HEK293 (cell line): ENCODE data around the gene ASMTL.

Experiments
- CTCF ChIA-PET: fragments of 350-600 bp; formaldehyde crosslinking; extraction: SDS; loops from one replicate; lab custom pipeline; 2021; ENCODE audit warnings: antibody characterized with exemption; lab: Yijun Ruan, JAX
- POLR2A ChIA-PET: fragments of 300-600 bp; formaldehyde crosslinking; extraction: SDS; loops from one replicate; lab custom pipeline; 2020; ENCODE audit warnings: antibody characterized with exemption, inconsistent platforms; lab: Yijun Ruan, JAX
- H3K27ac ChIP-seq: fragments of 200-500 bp; sonication (Bioruptor generic); 2 replicates; pipeline ENCODE4 v1.5.1; 2014; ENCODE audit warnings: low read depth, low read length, control low read depth, inconsistent platforms; ENCODE audit errors: extremely low read depth
- H3K36me3 ChIP-seq, 2 experiments: fragments of 200-500 bp in 1 of 2; sonication (Bioruptor generic) in 1 of 2; 1 replicate in 1 of 2; 2 replicates in 1 of 2; pipeline ENCODE4 v1.5.1; 2014 to 2017; ENCODE audit warnings: inconsistent platforms in 2 of 2, low read length in 2 of 2; ENCODE audit not compliant: control insufficient read depth in 2 of 2, insufficient read depth in 1 of 2
- H3K4me1 ChIP-seq: fragments of 200-500 bp; sonication (Bioruptor generic); 2 replicates; pipeline ENCODE4 v1.5.1; 2014; ENCODE audit warnings: mild to moderate bottlenecking, low read length, inconsistent platforms; ENCODE audit not compliant: control insufficient read depth, insufficient read depth
- H3K4me3 ChIP-seq: 2 replicates; pipeline ENCODE4 v1.5.1; 2011; ENCODE audit warnings: low read depth, mild to moderate bottlenecking, control low read depth, low read length, moderate library complexity
- H3K9me3 ChIP-seq: fragments of 200-500 bp; sonication (Bioruptor generic); 2 replicates; pipeline ENCODE4 v1.5.1; 2014; ENCODE audit warnings: low read depth, low read length, inconsistent platforms; ENCODE audit not compliant: control insufficient read depth, insufficient read depth
- BCL11A ChIP-seq: fragments of 450-650 bp; formaldehyde crosslinking; IDR thresholded peaks from 2 replicates; pipeline ENCODE4 v1.5.1; 2016; ENCODE audit warnings: low read depth, missing biosample characterization, missing genetic modification characterization
- GFI1B ChIP-seq: fragments of 450-650 bp; formaldehyde crosslinking; IDR thresholded peaks from 2 replicates; pipeline ENCODE4 v1.5.1; 2016; ENCODE audit warnings: missing biosample characterization, missing genetic modification characterization
- GLI4 ChIP-seq: fragments of 450-650 bp; formaldehyde crosslinking; IDR thresholded peaks from 2 replicates; pipeline ENCODE4 v1.5.1; 2016; ENCODE audit warnings: missing biosample characterization, missing genetic modification characterization
- SP3 ChIP-seq: fragments of 450-650 bp; formaldehyde crosslinking; IDR thresholded peaks from 2 replicates; pipeline ENCODE4 v1.5.1; 2016; ENCODE audit warnings: missing biosample characterization, missing genetic modification characterization
- ZBTB20 ChIP-seq: fragments of 450-650 bp; formaldehyde crosslinking; IDR thresholded peaks from 2 replicates; pipeline ENCODE4 v1.5.1; 2016; ENCODE audit warnings: missing biosample characterization, missing genetic modification characterization
- ZNF146 ChIP-seq: fragments of 450-650 bp; formaldehyde crosslinking; IDR thresholded peaks from 2 replicates; pipeline ENCODE4 v1.5.1; 2016; ENCODE audit warnings: missing biosample characterization, missing genetic modification characterization
- ZNF184 ChIP-seq: fragments of 450-650 bp; IDR thresholded peaks from 2 replicates; pipeline ENCODE4 v1.5.1; 2018; ENCODE audit warnings: missing biosample characterization, mild to moderate bottlenecking, missing genetic modification characterization
- ZNF23 ChIP-seq: fragments of 450-650 bp; formaldehyde crosslinking; IDR thresholded peaks from 2 replicates; pipeline ENCODE4 v1.5.1; 2016; ENCODE audit warnings: missing biosample characterization, missing genetic modification characterization, borderline replicate concordance
- ZNF239 ChIP-seq: fragments of 450-650 bp; formaldehyde crosslinking; IDR thresholded peaks from 2 replicates; pipeline ENCODE4 v1.5.1; 2016; ENCODE audit warnings: missing biosample characterization, missing genetic modification characterization
- ZNF274 ChIP-seq, 2 experiments: fragments of 200-500 bp in 1 of 2; fragments of 450-650 bp in 1 of 2; sonication (Bioruptor generic) in 1 of 2; formaldehyde crosslinking in 1 of 2; IDR thresholded peaks; 2 replicates each; pipeline versions ENCODE4 v1.5.1 to v1.6.1; 2014 to 2016; ENCODE audit warnings: borderline replicate concordance in 1 of 2, inconsistent platforms in 1 of 2, low read length in 1 of 2, missing biosample characterization in 1 of 2, missing genetic modification characterization in 1 of 2
- ZNF324 ChIP-seq: fragments of 450-650 bp; formaldehyde crosslinking; IDR thresholded peaks from 2 replicates; pipeline ENCODE4 v1.5.1; 2016; ENCODE audit warnings: missing biosample characterization, missing genetic modification characterization
- ZNF394 ChIP-seq: fragments of 450-650 bp; formaldehyde crosslinking; IDR thresholded peaks from 2 replicates; pipeline ENCODE4 v1.5.1; 2016; ENCODE audit warnings: missing biosample characterization, missing genetic modification characterization, mild to moderate bottlenecking, moderate library complexity, borderline replicate concordance
- ZNF416 ChIP-seq: fragments of 450-650 bp; formaldehyde crosslinking; IDR thresholded peaks from 2 replicates; pipeline ENCODE4 v1.5.1; 2016; ENCODE audit warnings: missing biosample characterization, missing genetic modification characterization
- ZNF837 ChIP-seq: fragments of 450-650 bp; formaldehyde crosslinking; IDR thresholded peaks from 2 replicates; pipeline ENCODE4 v1.5.1; 2016; ENCODE audit warnings: missing biosample characterization, missing genetic modification characterization
- ZXDB ChIP-seq: fragments of 450-650 bp; formaldehyde crosslinking; IDR thresholded peaks from 2 replicates; pipeline ENCODE4 v1.5.1; 2016; ENCODE audit warnings: missing biosample characterization, missing genetic modification characterization
- TF ChIP-seq, protein P1 (sequence below): fragments of 450-650 bp; formaldehyde crosslinking; IDR thresholded peaks from 2 replicates; pipeline ENCODE4 v1.5.1; 2017; ENCODE audit warnings: missing biosample characterization, mild to moderate bottlenecking, missing genetic modification characterization, moderate library complexity
- TF ChIP-seq, protein P2 (sequence below): fragments of 450-650 bp; formaldehyde crosslinking; IDR thresholded peaks from 2 replicates; pipeline ENCODE4 v1.5.1; 2016; ENCODE audit warnings: missing biosample characterization, missing genetic modification characterization
- TF ChIP-seq, protein P3 (sequence below): fragments of 450-650 bp; formaldehyde crosslinking; IDR thresholded peaks from 2 replicates; pipeline ENCODE4 v1.5.1; 2016; ENCODE audit warnings: missing biosample characterization, missing genetic modification characterization
- TF ChIP-seq, protein P4 (sequence below): sonication (generic); formaldehyde crosslinking; IDR thresholded peaks from 2 replicates; pipeline ENCODE4 v1.8.1; 2022; ENCODE audit warnings: mild to moderate bottlenecking, moderate library complexity, missing genetic modification reagents
- TF ChIP-seq, protein P5 (sequence below): fragments of 450-650 bp; formaldehyde crosslinking; IDR thresholded peaks from 2 replicates; pipeline ENCODE4 v1.5.1; 2016; ENCODE audit warnings: missing biosample characterization, missing genetic modification characterization
- TF ChIP-seq, protein P6 (sequence below): fragments of 450-650 bp; formaldehyde crosslinking; IDR thresholded peaks from 2 replicates; pipeline ENCODE4 v1.5.1; 2016; ENCODE audit warnings: missing biosample characterization, missing genetic modification characterization, borderline replicate concordance

ASMTL gene

DNA sequence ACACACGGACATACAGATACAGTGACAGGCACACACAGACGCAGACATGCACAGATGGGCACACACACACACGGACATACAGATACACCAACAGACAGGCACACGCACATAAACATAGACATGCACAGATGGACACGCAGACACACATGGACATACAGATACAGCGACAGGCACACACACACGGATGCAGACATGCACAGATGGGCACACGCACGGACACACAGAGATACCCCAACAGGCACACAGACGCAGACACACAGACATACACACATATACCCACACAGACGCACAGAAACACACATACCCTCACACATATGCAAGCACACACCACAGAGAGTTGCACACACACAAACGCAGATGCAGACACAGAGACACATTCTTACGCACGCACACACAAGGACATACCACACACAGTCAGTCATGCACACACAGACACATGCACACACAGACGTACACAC lies 36.4 kb downstream of the ASMTL start (continued):
- TF ChIP-seq, protein P1, sequence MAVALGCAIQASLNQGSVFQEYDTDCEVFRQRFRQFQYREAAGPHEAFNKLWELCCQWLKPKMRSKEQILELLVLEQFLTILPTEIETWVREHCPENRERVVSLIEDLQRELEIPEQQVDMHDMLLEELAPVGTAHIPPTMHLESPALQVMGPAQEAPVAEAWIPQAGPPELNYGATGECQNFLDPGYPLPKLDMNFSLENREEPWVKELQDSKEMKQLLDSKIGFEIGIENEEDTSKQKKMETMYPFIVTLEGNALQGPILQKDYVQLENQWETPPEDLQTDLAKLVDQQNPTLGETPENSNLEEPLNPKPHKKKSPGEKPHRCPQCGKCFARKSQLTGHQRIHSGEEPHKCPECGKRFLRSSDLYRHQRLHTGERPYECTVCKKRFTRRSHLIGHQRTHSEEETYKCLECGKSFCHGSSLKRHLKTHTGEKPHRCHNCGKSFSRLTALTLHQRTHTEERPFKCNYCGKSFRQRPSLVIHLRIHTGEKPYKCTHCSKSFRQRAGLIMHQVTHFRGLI: no peak
- TF ChIP-seq ZNF837 (tag by site-specific recombination): no peak
- TF ChIP-seq, protein P2, sequence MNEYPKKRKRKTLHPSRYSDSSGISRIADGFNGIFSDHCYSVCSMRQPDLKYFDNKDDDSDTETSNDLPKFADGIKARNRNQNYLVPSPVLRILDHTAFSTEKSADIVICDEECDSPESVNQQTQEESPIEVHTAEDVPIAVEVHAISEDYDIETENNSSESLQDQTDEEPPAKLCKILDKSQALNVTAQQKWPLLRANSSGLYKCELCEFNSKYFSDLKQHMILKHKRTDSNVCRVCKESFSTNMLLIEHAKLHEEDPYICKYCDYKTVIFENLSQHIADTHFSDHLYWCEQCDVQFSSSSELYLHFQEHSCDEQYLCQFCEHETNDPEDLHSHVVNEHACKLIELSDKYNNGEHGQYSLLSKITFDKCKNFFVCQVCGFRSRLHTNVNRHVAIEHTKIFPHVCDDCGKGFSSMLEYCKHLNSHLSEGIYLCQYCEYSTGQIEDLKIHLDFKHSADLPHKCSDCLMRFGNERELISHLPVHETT (tag by site-specific recombination): no peak
- no peak for TF ChIP-seq ZNF274 (IDR thresholded peaks at IDR 0.05; ENCODE audit: low read length)
- no peak for TF ChIP-seq ZNF274 (tag by site-specific recombination; IDR thresholded peaks at IDR 0.05; ENCODE audit: borderline replicate concordance)
- no peak for TF ChIP-seq ZXDB (tag by site-specific recombination)
- TF ChIP-seq ZNF23 (tag by site-specific recombination): no peak
- no peak for TF ChIP-seq GFI1B (tag by site-specific recombination)

DNA sequence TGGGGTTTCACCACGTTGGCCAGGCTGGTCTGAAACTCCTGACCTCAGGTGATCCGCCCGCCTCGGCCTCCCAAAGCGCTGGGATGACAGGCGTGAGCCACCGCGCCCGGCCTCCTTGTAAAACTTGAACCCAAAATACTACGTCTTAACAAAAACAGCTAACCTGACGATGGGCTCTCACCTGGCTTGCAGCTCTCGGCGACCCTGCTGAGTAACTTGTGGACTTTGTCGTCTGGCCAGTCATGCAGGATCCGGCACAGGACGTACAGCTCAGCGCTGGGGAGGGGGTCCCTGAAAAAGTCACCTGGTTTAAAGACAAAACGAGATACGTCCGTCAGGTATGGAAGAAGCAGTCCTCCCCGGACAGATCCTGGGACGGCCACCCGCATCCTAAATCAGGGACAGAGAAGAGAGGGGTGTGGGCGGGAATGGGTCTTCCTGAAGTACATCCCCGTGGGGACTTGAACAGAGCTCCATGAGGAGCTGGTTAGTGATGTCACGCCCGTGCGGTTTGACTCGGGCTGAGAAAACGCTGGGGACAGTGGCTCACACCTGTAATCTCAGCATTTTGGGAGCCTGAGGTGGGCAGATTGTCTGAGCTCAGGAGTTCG lies 40.1 kb downstream of the ASMTL start:
- Histone ChIP-seq H3K36me3 (peaks cover 27 to 60% of the 10 kb centered on the region in 2 experiments; a peak in 2 of 3 replicates), H3K9me3 (no peaks in the 10 kb centered on the region), H3K4me1 (no peaks in the 10 kb centered on the region), H3K27ac (no peak overlapping the region), H3K4me3 (no peak overlapping the region)
- POLR2A ChIA-PET: no interaction called here
- CTCF ChIA-PET: no interaction called here
- TF ChIP-seq ZNF324 (tag by site-specific recombination) (no peak), ZNF146 (tag by site-specific recombination) (no peak), ZNF184 (tag by site-specific recombination) (no peak), SP3 (tag by site-specific recombination) (no peak), ZNF416 (no peak), ZNF239 (no peak), ZBTB20 (tag by site-specific recombination) (no peak)
- TF ChIP-seq, protein P3, sequence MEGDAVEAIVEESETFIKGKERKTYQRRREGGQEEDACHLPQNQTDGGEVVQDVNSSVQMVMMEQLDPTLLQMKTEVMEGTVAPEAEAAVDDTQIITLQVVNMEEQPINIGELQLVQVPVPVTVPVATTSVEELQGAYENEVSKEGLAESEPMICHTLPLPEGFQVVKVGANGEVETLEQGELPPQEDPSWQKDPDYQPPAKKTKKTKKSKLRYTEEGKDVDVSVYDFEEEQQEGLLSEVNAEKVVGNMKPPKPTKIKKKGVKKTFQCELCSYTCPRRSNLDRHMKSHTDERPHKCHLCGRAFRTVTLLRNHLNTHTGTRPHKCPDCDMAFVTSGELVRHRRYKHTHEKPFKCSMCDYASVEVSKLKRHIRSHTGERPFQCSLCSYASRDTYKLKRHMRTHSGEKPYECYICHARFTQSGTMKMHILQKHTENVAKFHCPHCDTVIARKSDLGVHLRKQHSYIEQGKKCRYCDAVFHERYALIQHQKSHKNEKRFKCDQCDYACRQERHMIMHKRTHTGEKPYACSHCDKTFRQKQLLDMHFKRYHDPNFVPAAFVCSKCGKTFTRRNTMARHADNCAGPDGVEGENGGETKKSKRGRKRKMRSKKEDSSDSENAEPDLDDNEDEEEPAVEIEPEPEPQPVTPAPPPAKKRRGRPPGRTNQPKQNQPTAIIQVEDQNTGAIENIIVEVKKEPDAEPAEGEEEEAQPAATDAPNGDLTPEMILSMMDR (tag by site-specific recombination): no peak

DNA sequence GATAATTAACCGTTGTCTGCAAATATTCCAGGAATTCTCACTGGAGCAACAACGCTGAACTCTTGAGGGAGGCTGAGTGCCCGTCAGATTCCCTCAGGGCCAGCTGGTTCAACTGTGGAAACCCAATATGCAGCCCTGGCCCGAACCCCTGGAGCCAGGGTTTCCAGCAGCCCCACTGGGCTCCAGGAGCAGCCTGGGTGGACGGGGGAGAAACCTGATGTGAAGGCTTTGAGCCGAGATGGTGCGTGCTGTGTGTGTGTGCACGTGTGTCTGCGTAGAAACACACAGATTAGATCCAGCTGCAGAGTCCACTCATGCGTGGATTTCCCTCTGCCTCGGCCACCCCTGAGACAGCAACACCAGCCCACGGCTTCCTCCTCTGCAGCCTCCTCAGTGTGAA lies 41.4 kb downstream of the ASMTL start:
- Histone ChIP-seq H3K9me3 (no peaks in the 10 kb centered on the region), H3K4me3 (no peak overlapping the region), H3K4me1 (no peaks in the 10 kb centered on the region)
- POLR2A ChIA-PET: no interaction called here
- TF ChIP-seq BCL11A (tag by site-specific recombination) (no peak), GLI4 (tag by site-specific recombination) (no peak), ZNF394 (tag by site-specific recombination) (no peak)
- TF ChIP-seq, protein P3 (tag by site-specific recombination): no peak
- TF ChIP-seq, protein P4, sequence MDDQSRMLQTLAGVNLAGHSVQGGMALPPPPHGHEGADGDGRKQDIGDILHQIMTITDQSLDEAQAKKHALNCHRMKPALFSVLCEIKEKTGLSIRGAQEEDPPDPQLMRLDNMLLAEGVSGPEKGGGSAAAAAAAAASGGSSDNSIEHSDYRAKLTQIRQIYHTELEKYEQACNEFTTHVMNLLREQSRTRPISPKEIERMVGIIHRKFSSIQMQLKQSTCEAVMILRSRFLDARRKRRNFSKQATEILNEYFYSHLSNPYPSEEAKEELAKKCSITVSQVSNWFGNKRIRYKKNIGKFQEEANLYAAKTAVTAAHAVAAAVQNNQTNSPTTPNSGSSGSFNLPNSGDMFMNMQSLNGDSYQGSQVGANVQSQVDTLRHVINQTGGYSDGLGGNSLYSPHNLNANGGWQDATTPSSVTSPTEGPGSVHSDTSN (CRISPR knock-in tag): no peak
- TF ChIP-seq, protein P5, sequence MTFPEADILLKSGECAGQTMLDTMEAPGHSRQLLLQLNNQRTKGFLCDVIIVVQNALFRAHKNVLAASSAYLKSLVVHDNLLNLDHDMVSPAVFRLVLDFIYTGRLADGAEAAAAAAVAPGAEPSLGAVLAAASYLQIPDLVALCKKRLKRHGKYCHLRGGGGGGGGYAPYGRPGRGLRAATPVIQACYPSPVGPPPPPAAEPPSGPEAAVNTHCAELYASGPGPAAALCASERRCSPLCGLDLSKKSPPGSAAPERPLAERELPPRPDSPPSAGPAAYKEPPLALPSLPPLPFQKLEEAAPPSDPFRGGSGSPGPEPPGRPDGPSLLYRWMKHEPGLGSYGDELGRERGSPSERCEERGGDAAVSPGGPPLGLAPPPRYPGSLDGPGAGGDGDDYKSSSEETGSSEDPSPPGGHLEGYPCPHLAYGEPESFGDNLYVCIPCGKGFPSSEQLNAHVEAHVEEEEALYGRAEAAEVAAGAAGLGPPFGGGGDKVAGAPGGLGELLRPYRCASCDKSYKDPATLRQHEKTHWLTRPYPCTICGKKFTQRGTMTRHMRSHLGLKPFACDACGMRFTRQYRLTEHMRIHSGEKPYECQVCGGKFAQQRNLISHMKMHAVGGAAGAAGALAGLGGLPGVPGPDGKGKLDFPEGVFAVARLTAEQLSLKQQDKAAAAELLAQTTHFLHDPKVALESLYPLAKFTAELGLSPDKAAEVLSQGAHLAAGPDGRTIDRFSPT: no peak
- TF ChIP-seq, protein P6, sequence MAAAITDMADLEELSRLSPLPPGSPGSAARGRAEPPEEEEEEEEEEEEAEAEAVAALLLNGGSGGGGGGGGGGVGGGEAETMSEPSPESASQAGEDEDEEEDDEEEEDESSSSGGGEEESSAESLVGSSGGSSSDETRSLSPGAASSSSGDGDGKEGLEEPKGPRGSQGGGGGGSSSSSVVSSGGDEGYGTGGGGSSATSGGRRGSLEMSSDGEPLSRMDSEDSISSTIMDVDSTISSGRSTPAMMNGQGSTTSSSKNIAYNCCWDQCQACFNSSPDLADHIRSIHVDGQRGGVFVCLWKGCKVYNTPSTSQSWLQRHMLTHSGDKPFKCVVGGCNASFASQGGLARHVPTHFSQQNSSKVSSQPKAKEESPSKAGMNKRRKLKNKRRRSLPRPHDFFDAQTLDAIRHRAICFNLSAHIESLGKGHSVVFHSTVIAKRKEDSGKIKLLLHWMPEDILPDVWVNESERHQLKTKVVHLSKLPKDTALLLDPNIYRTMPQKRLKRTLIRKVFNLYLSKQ (tag by site-specific recombination): no peak
- TF ChIP-seq, all 188 proteins: peak for 0
- Histone ChIP-seq H3K36me3 (peaks cover 36 to 60% of the 10 kb centered on the region in 2 experiments), H3K27ac (no peak overlapping the region)
- CTCF ChIA-PET: no interaction called here
